Fibroblast of upper back skin (primary cell): Measurements from ENCODE around the gene SPANXN1.
"Not testable (repeated sequence)": the region's sequence is repeated elsewhere in the genome, so short reads cannot be mapped to it uniquely, and the experiment has no call there.

ENCODE experiments used
- DNase-seq: peaks from one replicate; pipeline ENCODE4 v3.0.0-alpha.2; 2013

SPANXN1 gene, protein sequence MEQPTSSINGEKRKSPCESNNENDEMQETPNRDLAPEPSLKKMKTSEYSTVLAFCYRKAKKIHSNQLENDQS

DNA sequence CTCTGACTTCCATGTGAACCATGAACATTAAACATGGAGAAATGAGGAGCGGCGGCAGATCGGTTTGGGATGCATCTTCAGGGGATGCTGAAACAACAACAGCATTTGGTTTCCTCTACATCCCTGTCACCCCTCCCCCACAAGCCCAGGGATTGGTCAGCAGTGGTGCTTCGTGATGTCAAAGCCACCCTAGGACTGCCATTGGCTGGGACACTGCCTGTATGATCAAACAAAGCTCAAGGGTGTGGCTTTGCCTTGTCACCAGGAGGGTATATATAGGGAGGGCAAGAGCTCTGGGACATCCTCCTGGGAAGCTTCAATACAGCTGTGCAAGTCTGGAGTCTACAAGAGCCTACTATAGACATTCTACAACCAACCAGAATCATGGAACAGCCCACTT lies at the start of gene SPANXN1:
Gene SPANXN1 (plus strand): TSS at position 301 of the 400 bp plus-strand sequence. CDS start 84 bp downstream, at position 385.
- DNase-seq, result not testable (repeated sequence)

DNA sequence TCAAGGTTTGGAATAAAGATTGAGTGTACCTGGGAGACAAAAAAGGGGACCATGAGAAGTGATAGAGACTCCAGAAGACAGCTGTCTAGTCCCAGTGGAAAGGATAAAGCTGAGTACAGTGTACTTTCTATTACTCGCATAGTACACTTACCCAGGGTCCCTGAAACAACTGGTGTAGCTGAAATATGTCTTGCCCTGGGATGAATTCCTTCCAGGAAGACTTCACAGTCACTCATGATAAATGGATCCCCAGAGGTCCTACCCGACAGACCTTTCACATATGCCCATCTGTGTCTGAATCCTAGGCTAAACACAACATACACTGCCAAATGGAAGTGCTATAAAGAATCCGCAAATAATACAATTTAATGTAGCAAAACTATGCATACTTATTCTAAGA lies 48.2 kb upstream of the SPANXN1 start:
- no peak for DNase-seq

DNA sequence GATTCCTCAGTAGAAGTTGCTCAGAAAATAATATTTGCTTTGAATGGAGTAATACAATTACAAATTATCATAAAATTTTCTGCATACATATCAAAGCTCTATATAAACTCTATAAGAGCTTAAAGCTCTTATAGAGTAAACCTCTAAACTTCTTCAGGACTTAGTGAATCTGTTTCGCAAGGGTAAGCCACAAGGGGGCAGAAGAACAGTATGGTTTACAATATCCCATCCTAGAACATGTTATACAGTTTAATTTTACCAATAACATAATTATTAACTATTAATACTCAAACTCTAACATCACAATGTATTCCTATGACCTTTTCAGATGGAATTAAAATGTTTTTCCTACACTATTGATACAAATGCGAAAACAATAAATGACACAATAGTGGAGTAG lies 33.8 kb upstream of the SPANXN1 start:
- no peak for DNase-seq

DNA sequence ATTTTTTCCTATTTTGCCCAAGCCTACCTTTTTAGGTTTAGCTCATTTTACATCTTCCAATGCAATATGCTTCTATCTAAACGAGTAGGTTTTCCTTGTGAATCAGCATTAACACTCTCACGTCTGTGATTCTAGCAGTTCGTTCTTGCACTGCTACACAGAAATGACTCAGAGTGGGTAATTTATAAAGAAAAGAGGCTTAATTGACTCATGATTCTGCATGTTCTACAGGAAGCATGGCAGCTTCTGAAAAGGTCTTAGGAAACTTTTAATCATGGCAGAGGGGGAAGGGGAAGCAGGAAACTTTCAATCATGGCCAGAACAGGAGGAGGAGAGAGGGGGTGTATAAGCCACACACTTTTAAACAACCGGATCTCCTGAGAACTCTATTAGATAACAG lies 44.9 kb downstream of the SPANXN1 start:
- DNase-seq, result no peak
